LNCAP (cell line): ENCODE results near the gene PIKFYVE.

Source experiments
- TF ChIP-seq, protein P1 (sequence below): fragments of 450-650 bp; IDR thresholded peaks from 2 replicates; pipeline ENCODE4 v1.5.1; 2017; ENCODE audit warnings: mild to moderate bottlenecking

The PIKFYVE gene

DNA sequence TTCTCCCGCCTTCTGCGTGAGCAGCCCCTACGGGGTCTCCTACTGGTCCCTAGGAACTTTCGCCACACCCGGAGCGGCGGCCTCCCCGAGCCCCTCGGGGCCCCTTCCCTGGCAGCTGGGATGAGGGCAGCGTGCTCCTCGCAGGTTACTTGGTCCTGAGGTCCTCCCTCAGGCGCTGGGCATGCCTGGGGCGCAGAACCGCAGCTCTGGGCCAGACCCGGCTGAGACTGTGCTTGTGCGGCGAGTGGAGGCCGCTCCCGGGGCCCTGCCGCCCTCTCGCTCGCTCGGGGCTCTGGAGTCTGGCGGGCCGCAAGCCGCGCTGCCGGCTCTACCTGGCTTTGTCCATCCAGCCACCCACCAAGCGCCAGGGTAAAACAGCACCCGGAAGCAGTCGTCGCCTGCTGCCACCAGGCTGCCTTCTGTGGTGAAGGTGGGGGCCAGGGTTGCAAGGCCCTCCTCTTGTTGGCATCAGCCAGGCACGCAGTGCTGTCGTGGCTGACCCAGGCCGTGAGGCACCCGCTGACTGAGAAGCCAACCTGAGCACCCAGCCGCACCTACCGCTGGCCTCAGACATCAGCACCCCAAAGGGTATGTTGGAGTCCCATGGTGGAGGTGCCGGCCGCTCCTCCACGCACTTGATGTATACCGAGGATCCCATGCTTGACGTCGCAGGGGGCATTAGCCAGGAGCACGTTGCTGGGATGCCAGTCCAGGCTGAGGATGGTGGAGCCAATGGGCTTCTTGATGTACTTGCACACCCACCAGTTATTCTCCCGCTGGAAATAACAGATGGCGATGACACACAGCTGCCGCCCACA is 94.4 kb downstream of the PIKFYVE start:
- TF ChIP-seq, protein P1, sequence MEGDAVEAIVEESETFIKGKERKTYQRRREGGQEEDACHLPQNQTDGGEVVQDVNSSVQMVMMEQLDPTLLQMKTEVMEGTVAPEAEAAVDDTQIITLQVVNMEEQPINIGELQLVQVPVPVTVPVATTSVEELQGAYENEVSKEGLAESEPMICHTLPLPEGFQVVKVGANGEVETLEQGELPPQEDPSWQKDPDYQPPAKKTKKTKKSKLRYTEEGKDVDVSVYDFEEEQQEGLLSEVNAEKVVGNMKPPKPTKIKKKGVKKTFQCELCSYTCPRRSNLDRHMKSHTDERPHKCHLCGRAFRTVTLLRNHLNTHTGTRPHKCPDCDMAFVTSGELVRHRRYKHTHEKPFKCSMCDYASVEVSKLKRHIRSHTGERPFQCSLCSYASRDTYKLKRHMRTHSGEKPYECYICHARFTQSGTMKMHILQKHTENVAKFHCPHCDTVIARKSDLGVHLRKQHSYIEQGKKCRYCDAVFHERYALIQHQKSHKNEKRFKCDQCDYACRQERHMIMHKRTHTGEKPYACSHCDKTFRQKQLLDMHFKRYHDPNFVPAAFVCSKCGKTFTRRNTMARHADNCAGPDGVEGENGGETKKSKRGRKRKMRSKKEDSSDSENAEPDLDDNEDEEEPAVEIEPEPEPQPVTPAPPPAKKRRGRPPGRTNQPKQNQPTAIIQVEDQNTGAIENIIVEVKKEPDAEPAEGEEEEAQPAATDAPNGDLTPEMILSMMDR, result no peak

DNA sequence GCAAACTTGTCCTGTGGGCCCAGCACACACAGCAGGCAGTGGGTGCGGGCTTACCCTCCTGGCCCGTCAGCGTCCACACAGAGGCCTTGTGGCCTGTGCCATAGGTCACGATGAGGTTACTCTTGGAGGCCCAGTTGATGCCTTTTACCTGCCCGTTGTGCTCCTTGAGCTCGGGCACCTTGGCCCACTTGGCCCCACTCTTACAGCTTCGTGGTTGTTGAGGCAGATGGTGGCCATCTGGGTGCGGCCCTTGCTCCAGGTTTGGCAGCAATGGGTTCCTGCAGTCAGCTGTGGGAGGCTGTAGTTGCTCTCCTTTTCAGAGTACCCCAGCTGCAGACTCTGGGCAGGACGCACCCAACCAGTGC is 95.0 kb downstream of the PIKFYVE start:
- TF ChIP-seq, protein P1, result no peak

DNA sequence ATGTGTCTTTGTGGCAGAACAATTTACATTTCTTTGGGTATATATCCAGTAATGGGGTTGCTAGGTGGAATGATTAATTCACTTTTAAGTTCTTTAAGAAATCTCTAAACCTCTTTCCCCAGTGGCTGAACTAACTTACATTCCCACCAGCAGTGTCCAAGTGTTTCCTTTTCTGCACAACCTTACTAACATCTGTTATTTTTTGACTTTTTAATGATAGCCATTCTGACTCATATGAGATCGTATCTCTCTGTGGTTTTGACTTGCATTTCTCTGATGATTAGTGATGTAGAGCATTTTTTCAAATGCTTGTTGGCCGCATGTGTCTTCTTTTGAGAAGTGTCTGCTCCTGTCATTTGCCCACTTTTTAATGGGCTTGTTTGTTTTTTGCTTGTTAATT is 97.4 kb downstream of the PIKFYVE start:
- TF ChIP-seq, protein P1, result no peak

DNA sequence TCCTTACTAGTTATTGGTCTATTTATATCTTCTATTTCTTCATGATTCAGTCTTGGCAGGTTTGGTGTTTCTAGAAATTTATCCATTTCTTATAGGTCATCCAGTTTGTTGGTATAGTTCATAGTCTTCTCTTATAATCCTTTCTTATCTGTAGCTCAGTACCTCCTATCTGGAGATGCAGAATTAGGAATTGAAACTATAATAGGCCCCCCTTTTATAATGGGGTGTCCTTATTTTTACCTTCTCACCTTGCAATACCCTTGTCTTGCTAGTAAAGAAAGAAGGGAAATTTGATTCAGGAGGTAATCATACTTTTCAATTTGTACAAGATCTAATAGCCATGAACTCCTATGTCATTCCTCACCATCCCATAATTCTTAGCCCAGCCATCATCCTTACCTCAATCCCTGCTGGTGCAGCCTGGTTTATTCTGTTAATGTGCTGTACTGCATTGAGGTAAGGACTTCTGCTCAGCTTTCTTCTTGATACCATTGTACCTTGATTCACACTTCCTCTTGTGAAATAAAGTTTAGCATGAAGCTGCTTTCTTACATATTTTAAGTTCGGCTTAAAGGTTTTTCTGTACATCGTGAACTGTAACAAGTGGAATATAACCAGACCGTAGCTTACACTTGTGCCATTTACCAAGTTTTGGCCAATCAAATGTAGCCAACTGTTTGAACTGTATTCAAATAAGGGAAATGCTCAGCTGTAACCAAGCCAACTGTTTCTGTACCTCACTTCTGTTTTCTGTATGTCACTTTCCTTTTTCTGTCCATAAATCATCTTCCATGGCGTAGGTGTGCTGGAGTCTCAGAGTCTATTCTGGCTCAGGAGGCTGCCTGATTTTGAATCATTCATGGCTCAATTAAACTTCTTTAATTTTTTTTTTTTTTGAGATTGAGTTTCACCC is 100.4 kb downstream of the PIKFYVE start:
- TF ChIP-seq, protein P1, result no peak

DNA sequence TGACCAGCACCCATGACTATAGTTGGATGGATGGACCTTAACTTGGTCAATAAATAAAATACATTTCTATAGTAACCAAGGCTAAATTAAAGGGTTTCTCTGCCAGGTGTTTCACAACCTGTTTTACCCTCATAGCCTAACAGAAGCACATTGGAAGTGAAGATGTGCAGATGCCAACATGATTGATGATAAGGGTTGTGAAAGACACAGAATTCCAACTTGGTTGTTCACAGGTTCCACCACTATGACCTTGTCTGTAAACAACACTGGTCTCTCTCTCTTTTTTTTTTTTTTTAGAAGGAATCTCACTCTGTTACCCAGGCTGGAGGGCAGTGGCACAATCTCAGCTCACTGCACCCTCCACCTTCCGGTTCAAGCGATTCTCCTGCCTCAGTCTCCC is 103.0 kb downstream of the PIKFYVE start:
- TF ChIP-seq, protein P1, result no peak

DNA sequence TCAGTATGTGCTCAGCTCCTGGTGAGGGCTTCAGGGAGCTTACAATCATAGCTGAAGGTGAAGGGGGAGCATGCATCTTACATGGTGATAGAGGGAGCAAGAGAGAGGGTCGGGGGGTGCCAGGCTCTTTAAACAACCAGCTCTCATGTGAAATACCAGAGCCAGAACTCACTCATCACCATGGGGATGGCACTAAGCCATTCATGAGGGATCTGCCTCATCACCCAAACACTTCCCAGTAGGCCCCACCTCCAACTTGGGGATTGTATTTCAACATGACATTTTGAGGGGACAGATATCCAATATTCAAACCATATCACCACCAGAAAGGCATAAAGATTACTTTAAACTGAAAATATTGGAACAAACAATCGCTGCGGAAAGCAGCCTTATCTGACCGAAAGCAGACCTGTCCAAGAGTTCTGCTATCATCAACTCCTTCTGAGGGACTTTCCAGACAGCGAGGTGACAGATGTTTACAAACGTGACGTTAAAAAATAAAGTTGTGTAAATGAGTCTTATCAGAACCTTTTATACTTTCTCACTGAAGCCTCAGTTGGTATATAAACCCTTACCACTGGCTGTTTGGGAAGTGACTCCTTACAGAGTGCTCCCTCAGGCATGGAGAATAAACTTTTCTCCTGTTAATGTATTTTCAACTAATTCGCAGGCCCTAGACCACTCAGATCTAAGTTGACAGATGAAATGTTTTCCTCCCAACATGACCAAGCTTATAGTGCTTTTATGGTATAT is 105.0 kb downstream of the PIKFYVE start:
- TF ChIP-seq, protein P1, result no peak

DNA sequence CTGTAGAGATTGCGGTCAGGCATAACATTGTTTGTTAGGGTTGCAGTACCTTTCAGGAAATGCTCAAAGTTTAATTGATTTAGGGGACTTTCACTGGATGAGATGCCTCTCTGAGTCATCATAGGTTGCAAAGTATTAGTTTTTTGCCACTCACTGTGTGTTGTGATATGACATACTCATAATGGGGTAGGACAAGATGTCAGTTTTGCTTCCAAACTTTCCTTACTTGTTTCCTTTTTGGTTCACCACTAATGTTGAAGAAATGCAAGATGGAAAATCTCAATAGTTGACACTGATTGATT is 105.5 kb downstream of the PIKFYVE start:
- TF ChIP-seq, protein P1, result no peak
